ENCODE data around the gene IL23R.

- no peak for TF ChIP-seq EZH2 (IDR thresholded peaks at IDR 0.05)
- no peak for TF ChIP-seq POLR2AphosphoS5 (IDR thresholded peaks at IDR 0.05; ENCODE audit: borderline replicate concordance, low read depth, low read length)
Measured at GRCh38 chr1:67126111-67126746, 40.0 kb upstream of the IL23R start.
